ENCODE measurements around the gene MRTFA. TPM values are rescaled to one million over a fixed set of nuclear protein-coding genes. Genes with fewer than 3 reads are reported as not detected.
"Not testable (repeated sequence)": the region's sequence is repeated elsewhere in the genome, so short reads cannot be mapped to it uniquely, and the experiment has no call there.

Gene MRTFA
- total RNA-seq, 1 experiment from 2014 or later = 56.5 TPM

DNA sequence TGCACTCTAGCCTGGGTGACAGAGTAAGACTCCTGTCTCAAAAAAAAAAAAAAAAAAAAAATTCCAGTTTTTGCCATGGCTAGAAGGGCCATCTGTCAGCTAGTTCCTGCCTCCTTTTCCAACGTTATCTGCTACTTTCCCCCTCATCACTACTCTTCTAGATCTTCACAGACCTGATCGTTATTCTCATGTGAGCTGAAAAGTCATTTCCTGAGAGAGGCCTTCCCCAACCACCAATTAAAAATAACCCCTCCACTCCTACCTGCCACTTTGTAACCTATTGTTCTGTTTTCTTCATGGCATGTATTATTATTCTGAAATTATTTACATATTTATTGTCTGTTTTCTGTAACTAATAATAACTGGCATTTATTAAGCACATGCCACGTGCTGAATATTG, 241.9 kb downstream of the MRTFA start:
- DNase-seq (ENCODE audit: low spot score) = no peak

DNA sequence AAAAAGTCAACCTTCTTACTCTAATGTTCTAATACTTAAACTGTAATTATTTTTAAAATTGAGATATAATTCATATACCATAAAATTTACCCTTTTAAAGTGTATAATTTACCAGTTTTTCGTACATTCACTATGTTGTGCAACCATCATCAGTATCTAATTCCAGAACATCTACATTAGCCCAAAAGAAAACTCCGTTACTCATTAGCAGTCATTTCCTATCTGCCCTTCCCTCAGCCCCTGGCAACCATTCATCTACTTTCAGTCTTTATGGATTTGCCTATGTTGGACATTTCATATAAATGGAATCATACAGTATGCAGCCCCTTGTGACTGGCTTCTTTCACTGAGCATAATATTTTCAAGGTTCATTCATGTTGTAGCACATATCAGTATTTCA, 243.9 kb downstream of the MRTFA start:
- no peak for DNase-seq (ENCODE audit: low spot score)

DNA sequence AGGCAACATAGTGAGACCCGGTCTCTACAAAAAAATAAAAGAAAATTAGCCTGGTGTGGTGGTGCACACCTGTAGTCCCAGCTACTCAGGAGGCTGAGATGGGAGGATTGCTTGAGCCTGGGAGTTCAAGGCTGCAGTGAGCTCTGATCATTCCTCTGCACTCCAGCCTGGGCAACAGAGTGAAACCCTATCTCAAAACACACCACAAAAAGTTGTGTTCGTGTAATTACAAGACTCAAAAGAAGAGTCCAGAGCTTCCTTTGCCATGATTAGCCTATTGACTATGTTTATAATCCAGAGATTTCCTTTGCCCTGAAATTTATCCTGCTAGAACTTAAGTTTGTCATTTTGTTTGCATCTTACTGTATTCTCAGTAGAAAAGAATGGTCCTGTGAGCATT, 245.1 kb downstream of the MRTFA start:
- no peak for DNase-seq (ENCODE audit: low spot score)

DNA sequence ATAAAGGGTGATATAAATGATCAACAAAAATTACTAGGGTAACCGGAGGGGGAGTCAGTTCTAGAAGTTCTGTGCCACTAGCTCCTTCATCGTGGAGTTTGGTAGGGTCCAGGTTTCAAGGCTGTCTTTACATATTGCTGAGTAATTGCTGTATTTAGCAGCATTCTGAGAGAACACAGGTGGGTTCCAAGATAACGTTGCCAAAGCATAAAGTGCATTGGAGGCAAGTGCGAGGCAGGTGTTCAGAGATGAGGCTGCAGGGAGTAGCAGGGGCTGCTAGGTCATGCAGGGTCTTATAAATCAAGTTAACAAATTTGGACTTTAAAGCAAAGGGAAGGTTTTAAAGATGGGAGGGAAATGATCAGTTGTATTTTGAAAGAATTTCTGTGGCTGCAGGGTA, 248.3 kb downstream of the MRTFA start:
- no peak for DNase-seq (ENCODE audit: low spot score)

DNA sequence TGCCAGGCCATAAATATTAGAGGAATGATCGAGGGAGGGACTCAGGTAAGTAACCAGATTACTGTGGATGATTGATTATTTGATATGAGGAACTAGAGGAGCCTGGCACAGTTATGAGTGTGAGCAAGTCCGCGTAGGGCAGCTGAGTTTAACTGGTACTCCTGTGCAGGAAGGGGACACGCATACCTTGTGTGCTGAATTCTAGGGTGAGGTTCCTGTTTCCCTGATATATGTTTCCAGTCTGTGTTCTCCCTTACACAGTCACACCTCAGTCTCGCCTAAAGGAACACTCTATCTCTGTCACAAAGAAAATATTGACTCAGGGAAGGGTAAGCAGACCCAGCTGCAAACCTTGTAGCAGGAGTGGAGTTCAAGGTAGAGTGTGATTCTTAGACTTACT, 248.8 kb downstream of the MRTFA start:
- DNase-seq (ENCODE audit: low spot score) = no peak

DNA sequence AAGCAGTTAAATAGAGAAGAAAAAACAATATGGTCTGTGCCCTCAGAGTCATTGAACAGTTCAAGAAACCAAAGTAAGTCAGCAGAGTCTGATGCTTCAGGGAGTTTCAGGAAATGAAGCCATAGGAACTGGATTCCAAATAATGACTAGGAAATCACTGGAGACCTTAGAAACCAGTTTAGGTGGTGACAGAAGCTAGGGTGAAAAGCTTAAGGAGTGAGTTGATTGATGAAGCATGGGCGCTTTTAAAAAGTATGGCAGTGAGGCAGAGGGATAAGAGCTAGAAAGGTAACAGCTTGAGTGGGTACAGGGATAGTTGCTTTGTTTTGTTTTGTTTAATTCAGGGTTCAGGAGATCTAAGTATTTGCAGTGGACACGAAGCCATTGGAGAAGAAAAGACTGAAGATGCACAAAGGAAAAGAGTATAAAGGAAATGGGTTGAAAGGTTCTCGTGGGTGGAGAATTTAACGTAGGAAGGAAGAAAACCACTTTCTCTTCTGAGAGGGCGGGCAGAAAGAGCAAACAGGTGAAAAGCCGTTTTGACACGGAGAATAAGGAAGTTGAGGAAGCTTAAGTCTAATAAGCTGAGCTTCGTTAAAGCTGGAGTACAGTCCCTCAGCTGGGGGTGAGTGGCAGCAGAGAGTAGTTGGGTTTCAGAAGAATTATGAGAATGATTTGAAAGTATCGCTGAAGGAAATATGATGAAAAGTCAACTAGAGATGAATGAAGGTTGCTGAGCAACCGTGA, 251.3 kb downstream of the MRTFA start:
- DNase-seq (ENCODE audit: low spot score) = no peak

DNA sequence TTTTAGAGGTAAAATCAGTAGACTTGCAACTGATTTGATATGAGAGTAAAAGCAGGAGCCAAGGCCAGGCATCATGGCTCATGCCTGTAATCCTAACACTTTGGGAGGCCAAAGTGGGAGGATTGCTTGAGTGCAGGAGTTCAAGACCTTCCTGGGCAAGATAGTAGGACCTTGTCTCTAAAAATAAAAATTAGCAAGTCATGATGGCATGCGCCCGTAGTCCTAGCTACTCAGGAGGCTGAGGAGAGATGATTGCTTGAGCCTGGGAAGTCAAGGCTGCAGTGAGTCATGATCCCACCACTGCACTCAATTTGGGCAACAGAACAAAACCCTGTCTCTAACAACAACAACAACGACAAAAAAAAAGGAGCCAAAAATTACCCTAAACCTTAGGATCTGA, 252.6 kb downstream of the MRTFA start:
- DNase-seq (ENCODE audit: low spot score) = peak; percentile 29

DNA sequence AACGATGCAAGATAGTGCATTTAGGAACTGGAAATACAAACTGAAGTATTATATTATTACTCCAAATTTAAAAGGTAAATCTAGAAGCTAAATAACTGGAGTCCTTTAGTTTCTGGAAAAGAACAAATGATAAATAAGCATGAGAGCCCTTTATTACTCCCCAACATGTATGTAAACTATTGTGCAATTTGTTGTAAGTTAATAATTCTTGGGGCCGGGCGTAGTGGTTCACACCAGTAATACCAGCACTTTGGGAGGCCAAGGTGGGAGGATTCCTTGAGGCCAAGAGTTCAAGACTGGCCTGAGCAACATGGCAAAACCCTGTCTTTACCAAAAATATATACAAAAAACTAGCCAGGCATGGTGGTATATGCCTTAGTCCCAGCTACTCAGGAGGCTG, 255.1 kb downstream of the MRTFA start:
- no peak for DNase-seq (ENCODE audit: low spot score)

DNA sequence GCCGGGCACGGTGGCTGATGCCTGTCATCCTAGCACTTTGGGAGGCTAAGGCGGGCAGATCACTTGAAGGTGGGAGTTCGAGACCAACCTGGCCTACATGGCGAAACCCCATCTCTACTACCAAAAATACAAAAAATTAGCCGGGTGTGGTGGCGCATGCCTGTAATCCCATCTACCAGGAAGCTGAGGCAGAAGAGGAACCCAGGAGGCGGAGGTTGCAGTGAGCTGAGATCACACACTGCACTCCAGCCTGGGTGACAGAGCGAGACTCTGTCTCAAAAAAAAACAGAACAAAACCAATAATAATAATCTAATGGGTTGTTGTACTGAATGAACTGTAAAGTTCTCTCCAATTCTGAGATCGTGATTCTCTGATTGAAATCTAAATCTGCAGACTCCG, 258.1 kb downstream of the MRTFA start:
- DNase-seq (ENCODE audit: low spot score) = not testable (repeated sequence)

DNA sequence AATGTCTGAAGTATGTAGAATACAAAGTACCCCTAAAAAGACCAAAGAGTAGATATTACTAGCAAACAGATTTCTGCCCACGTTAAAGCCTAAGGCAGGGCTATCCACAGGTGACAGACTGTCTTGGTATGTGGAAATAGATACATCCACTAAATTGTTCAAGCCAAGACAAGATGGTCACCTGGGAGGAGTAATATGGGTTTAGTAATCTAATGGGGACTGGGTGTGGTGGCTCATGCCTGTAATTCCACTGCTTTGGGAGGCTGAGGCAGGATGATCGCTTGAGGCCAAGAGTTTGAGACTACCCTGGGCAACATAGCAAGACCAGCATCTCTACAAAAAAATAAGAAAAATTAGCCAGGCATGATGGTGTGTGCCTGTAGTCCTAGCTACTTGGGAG, 258.6 kb downstream of the MRTFA start:
- DNase-seq (ENCODE audit: low spot score) = no peak

DNA sequence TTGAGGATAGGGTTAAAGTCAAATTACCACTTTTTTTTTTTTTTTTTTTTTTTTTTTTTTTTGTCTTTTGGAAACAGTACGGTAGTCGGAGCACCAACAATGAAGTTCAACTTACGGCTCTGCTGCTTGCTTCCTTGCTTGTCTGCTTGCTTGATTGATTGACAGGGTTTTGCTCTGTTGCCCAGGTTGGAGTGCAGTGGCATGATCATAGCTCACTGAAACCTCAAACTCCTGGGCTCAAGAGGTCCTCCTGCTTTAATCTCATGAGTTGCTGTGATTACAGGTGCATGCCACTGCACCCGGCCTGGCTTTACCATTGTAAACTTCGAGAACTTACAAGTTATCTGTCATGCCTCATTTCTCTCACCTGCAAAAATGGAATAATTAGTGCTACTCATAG, 260.4 kb downstream of the MRTFA start:
- no peak for DNase-seq (ENCODE audit: low spot score)

DNA sequence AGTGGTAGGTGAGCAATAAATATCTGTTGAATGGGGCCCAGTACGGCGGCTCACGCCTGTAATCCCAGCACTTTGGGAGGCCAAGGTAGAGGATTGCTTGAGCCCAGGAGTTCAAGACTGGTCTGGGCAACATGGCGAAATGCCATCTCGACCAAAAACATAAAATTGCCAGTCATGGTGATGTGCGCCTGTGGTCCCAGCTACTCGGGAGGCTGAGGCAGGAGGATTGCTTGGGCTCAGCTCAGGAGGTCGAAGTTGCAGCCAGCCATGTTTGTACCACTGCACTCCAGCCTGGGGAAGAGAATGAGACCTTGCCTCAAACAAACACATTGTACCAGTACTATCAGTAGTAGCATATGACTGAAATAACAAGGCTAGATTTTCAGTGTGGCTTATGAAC, 262.0 kb downstream of the MRTFA start:
- no peak for DNase-seq (ENCODE audit: low spot score)

DNA sequence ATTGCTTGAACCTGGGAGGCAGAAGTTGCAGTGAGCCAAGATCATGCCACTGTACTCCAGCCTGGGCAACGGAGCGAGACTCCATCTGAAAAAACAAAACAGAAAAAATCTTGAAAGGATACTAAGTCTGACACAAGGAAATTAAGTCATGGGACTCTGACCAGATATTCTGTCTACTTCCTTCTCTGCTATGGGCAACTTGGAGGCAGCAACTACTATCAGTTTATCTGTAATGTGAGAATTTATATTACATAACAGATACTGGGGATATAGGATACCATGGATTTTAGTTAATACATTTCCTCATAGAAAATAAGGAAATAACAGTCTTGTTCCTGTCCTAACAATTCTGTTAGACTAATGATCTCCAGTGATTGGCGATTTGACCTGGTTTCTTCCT, 267.7 kb downstream of the MRTFA start:
- DNase-seq (ENCODE audit: low spot score) = no peak

DNA sequence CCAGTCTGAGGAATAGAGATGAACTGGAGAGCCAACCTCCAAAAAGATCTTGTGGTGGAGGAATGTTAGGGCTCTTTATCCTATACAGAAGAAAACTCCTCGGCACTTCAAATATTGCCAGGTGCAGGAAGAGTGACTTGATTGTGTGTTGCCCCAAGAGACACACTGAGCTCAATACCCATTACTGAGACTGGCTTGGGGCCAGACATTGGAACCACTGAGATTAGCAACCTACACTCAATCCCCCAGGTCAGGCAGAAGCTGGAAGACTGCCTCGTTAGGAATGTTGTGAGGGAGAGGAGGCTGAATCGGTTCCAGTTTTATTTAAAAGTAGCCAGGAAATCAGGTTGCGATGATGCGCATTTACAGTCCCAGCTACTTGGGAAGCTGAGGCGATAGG, 268.5 kb downstream of the MRTFA start:
- no peak for DNase-seq (ENCODE audit: low spot score)

DNA sequence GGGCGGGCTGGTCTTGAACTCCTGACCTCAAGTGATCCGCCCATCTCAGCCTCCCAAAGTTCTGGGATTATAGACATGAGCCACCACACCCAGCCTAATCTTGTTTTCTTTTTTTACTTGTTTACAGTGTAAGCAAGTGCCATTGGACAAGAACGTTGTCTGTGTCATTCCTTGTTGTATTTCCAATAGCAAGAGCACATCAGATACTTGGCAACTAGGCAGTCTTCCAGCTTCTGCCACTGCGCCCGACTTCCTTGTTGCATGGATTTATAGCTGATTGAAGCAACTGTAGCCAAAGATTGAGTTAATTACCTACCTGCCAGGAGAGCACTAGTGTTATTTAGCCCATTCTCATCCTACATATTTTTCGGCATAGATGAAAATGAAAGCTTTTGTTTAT, 269.2 kb downstream of the MRTFA start:
- no peak for DNase-seq (ENCODE audit: low spot score)

DNA sequence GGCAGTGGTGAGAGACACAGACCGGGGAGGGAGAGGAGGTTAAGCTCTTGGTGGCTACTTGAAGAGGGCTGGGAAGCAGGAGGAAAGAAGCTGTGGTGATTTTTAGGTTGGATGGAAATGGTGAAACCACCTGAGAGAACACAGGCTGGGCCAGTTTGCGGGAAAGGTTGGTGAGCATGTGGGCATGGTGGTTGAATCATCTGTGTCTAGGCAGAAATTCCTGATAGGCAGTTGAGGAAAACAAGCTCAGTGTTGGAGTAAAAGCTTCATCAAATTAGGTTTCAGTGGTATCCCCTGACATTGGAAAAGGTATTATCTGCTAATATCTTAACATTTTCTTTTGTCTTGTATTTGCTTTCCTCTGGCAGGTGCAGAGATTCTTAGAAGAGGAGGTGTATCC, 270.5 kb downstream of the MRTFA start:
- DNase-seq (ENCODE audit: low spot score) = no peak

DNA sequence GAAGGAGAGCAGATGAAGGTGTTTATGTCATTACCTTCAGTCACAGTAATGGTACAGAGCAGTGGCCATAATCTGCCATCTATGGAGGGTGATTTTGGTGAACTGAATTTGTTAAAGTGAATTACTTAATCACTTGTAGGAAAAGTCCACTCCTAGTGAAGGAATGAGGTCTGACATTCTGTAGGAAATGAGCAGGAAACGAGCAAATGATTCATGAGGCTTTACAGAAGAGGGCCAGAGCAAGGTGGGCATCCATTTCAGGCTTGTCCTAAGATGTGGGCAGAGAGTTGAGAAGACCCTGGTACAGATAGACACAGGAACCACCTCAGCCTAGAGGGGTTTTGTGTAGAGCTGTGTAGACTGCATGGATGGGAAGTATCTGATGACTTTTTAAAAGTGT, 272.1 kb downstream of the MRTFA start:
- DNase-seq (ENCODE audit: low spot score) = no peak

DNA sequence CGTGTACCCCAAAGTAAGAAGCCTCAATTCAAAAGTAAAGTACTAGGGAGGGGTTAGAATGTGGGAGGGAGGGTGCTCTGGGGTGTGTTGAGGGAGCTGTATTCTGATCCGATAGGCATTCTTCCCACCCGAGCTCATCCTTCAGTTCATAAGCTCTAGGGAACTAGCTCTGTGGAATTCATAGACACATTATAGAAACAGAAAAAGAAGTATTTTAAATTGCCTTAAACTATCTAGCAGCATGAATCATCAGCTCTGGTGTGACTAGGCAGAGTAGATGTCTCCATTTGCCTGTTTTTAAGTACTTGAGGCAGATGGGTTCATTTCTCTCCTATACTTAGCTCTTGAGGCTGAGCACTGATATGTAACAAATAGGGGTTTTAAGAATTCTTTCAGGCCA, 273.5 kb downstream of the MRTFA start:
- DNase-seq (ENCODE audit: low spot score) = no peak

DNA sequence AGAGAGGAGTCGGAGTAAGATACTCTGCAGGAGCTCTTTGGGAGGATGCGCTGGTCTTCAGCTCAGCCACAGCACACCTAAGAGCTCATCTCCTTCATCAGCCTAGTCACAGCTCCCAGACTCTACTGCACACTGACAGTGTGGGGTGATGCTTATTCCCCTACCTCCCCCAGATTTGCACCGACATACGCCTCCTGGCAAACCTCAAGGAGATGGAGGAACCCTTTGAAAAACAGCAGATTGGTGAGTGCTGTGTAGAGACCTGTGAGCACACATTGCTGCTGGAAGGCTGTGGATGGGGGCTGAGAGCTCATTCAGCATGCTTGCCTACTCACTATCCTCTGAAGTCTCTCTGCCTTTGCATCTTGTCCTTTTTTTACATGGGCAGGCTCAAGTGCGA, 275.4 kb downstream of the MRTFA start:
- no peak for DNase-seq (ENCODE audit: low spot score)

Other genes with a start within 250 kb of the MRTFA start
- gene MCHR1, start 42.8 kb upstream of the MRTFA start, total RNA-seq (2014; rRNA removed; shearing (Covaris generic)) = not detected in 2 replicates
- gene SLC25A17, start 182.6 kb upstream of the MRTFA start, total RNA-seq (2014; rRNA removed; shearing (Covaris generic)) = 24.8 and 28.2 TPM in 2 replicates
- 202 and 210 TPM in 2 replicates for gene ST13, start 219.9 kb upstream of the MRTFA start, total RNA-seq (2014; rRNA removed; shearing (Covaris generic))
- 6.4 and 8.5 TPM in 2 replicates for gene XPNPEP3, start 220.4 kb upstream of the MRTFA start, total RNA-seq (2014; rRNA removed; shearing (Covaris generic))
- gene DNAJB7, start 225.4 kb upstream of the MRTFA start, total RNA-seq (2014; rRNA removed; shearing (Covaris generic)) = not detected in 2 replicates